Motor neuron (in vitro differentiated cells): ENCODE results near the gene RNPEPL1. TPM values are rescaled to one million over a fixed set of nuclear protein-coding genes. Genes with fewer than 3 reads are reported as not detected.

Source experiments
- ATAC-seq, 8 experiments: fragments of 200-7000 bp; cut with Tn5 transposase; replicated peaks in 6 of 8; 2 replicates each; pipeline ENCODE4 v1.8.0; 2021; ENCODE audit warnings: mild to moderate bottlenecking in 8 of 8, moderate library complexity in 8 of 8
- H3K27ac ChIP-seq, 2 donors: fragments of 250-450 bp; sonication (Bioruptor Pico); 2 replicates each; pipeline ENCODE4 v1.9.0; 2021; ENCODE audit warnings: antibody characterized with exemption in 2 of 2, mild to moderate bottlenecking in 2 of 2, moderate library complexity in 1 of 2
- H3K4me1 ChIP-seq, 2 donors: fragments of 250-450 bp; sonication (Bioruptor Pico); replicated peaks in 1 of 2; 2 replicates each; pipeline ENCODE4 v1.6.1; 2021; ENCODE audit warnings: antibody characterized with exemption in 2 of 2, mild to moderate bottlenecking in 2 of 2, moderate library complexity in 1 of 2
- H3K4me3 ChIP-seq, 5 donors: fragments of 250-450 bp; sonication (Bioruptor Pico); 2 replicates each; pipeline ENCODE4 v1.9.0; 2021; ENCODE audit warnings: antibody characterized with exemption in 5 of 5, mild to moderate bottlenecking in 5 of 5, moderate library complexity in 4 of 5
- WGBS, 10 experiments: fragments of 450-650 bp; shearing (Covaris generic); methylation state at CpG; one replicate each; pipeline ENCODE4 v1.0.0; 2022; 5-methylcytosine and 5-hydroxymethylcytosine counted together
- in situ Hi-C, 9 experiments: fragments of 400-800 bp; cut with MboI; loops; one replicate each; pipeline ENCODE4 v1.15.0; 2021; ENCODE audit warnings: low sequenced_read_pairs in 9 of 9, low pct_unique_long_range_greater_than_20kb in 2 of 9; ENCODE audit not compliant: unreplicated experiment in 9 of 9
- total RNA-seq, 8 experiments: library from RNA; unstranded; fragments of 300-600 nt; gene quantifications; 2 replicates each; pipeline versions ENCODE4 v1.2.3 to v1.2.4, GENCODE V29; 2022

The RNPEPL1 gene
- total RNA-seq, 8 experiments from 2014 or later: 3.4 to 32.6 (median 6.5) TPM

- in situ Hi-C loops: no loop called here
- WGBS, 10 experiments: 33 to 100% (median 66%) methylated on average over 1 to 3 of the region's 4 CpGs; no CpG with 5 or more reads in 3 of the 10 experiments
These were observed 20.4 kb downstream of the RNPEPL1 start for GRCh38 chr2:240588669-240589068.

GRCh38 chr2:240589375-240589774, 21.1 kb downstream of the RNPEPL1 start:
- H3K4me1 ChIP-seq: peaks cover 17 to 18% of the 10 kb centered on the region in 2 donors
- in situ Hi-C loops: no loop called here
- ATAC-seq: no peak
- no peak overlapping the region for H3K4me3 ChIP-seq
- 30 to 95% (median 63%) methylated on average over 2 to 7 of the region's 14 CpGs; no CpG with 5 or more reads in 7 of the 10 experiments for WGBS, 10 experiments
- H3K27ac ChIP-seq: no peak overlapping the region

More at GRCh38 chr2:240588669-240589068, 20.4 kb downstream of the RNPEPL1 start:
- ATAC-seq: no peak
- no peak overlapping the region for H3K4me3 ChIP-seq
- no peak overlapping the region for H3K27ac ChIP-seq
- peaks cover 17 to 18% of the 10 kb centered on the region in 2 donors for H3K4me1 ChIP-seq

- H3K4me3 ChIP-seq: no peak overlapping the region
- in situ Hi-C loops: no loop called here
- 78 to 100% (median 94%) methylated on average over 1 to 9 of the region's 16 CpGs for WGBS, 10 experiments
- no peak overlapping the region for H3K27ac ChIP-seq
- ATAC-seq: no peak
- peaks cover 11 to 16% of the 10 kb centered on the region in 2 donors for H3K4me1 ChIP-seq
These were observed 21.7 kb downstream of the RNPEPL1 start for GRCh38 chr2:240589850-240590525.

GRCh38 chr2:240590681-240591111, 22.4 kb downstream of the RNPEPL1 start:
- in situ Hi-C loops: no loop called here
- no peak overlapping the region for H3K27ac ChIP-seq
- ATAC-seq: no peak
- H3K4me3 ChIP-seq: no peak overlapping the region
- H3K4me1 ChIP-seq: peaks cover 8 to 11% of the 10 kb centered on the region in 2 donors
- WGBS, 10 experiments: 80 to 100% (median 97%) methylated on average over 1 to 8 of the region's 21 CpGs; no CpG with 5 or more reads in 4 of the 10 experiments

GRCh38 chr2:240591226-240591625, 22.9 kb downstream of the RNPEPL1 start:
- ATAC-seq: no peak
- 33 to 100% (median 80%) methylated on average over 1 to 4 of the region's 6 CpGs; no CpG with 5 or more reads in 3 of the 10 experiments for WGBS, 10 experiments
- Histone ChIP-seq H3K4me3 (no peak overlapping the region), H3K27ac (no peak overlapping the region), H3K4me1 (peaks cover 8 to 11% of the 10 kb centered on the region in 2 donors)
- in situ Hi-C loops: no loop called here

GRCh38 chr2:240591784-240592183, 23.5 kb downstream of the RNPEPL1 start:
- H3K27ac ChIP-seq: no peak overlapping the region
- WGBS, 10 experiments: 73 to 100% (median 98%) methylated on average over 1 to 5 of the region's 13 CpGs; no CpG with 5 or more reads in 4 of the 10 experiments
- no peak overlapping the region for H3K4me3 ChIP-seq
- ATAC-seq: no peak
- in situ Hi-C loops: no loop called here
- H3K4me1 ChIP-seq: peaks cover 8 to 11% of the 10 kb centered on the region in 2 donors

GRCh38 chr2:240593026-240593702, 24.9 kb downstream of the RNPEPL1 start:
- Histone ChIP-seq H3K4me3 (no peak overlapping the region), H3K4me1 (peaks cover 2 to 4% of the 10 kb centered on the region in 2 donors), H3K27ac (no peak overlapping the region)
- in situ Hi-C loops: no loop called here
- ATAC-seq: no peak
- 80 to 96% (median 90%) methylated on average over 1 to 12 of the region's 20 CpGs; no CpG with 5 or more reads in 5 of the 10 experiments for whole genome bisulfite sequencing, 10 experiments

- H3K4me1 ChIP-seq: no peaks in the 10 kb centered on the region
- no peak overlapping the region for H3K27ac ChIP-seq
- ATAC-seq: no peak
- WGBS, 10 experiments: 80 to 100% (median 90%) methylated on average over 1 of the region's 19 CpGs; no CpG with 5 or more reads in 6 of the 10 experiments
- H3K4me3 ChIP-seq: no peak overlapping the region
- in situ Hi-C loops: no loop called here
These were observed 25.6 kb downstream of the RNPEPL1 start for GRCh38 chr2:240593703-240594451.

GRCh38 chr2:240594511-240595380, 26.5 kb downstream of the RNPEPL1 start:
- WGBS, 10 experiments: 89 to 100% (median 100%) methylated on average over 1 to 9 of the region's 34 CpGs; no CpG with 5 or more reads in 7 of the 10 experiments
- H3K4me3 ChIP-seq: no peak overlapping the region
- H3K27ac ChIP-seq: no peak overlapping the region
- in situ Hi-C loops: no loop called here
- no peaks in the 10 kb centered on the region for H3K4me1 ChIP-seq
- peak in 2 of 8 experiments; percentile 5 to 6 for ATAC-seq

- peak; percentile 4 to 73 (median 47) for ATAC-seq
- in situ Hi-C loops: no loop called here
These were observed 27.2 kb downstream of the RNPEPL1 start for GRCh38 chr2:240595381-240596079.

GRCh38 chr2:240596080-240596460, 27.8 kb downstream of the RNPEPL1 start:
- Histone ChIP-seq H3K27ac (no peak overlapping the region), H3K4me3 (no peak overlapping the region), H3K4me1 (no peaks in the 10 kb centered on the region)
- WGBS, 10 experiments: 60 to 94% (median 88%) methylated on average over 1 to 13 of the region's 17 CpGs; no CpG with 5 or more reads in 4 of the 10 experiments
- no peak for ATAC-seq
- in situ Hi-C loops: no loop called here

More at GRCh38 chr2:240595381-240596079, 27.2 kb downstream of the RNPEPL1 start:
- no peak overlapping the region for H3K4me3 ChIP-seq
- 40 to 100% (median 54%) methylated on average over 2 to 6 of the region's 18 CpGs; no CpG with 5 or more reads in 6 of the 10 experiments for WGBS, 10 experiments
- no peaks in the 10 kb centered on the region for H3K4me1 ChIP-seq
- no peak overlapping the region for H3K27ac ChIP-seq

- H3K27ac ChIP-seq: no peak overlapping the region
- H3K4me3 ChIP-seq: no peak overlapping the region
- WGBS, 10 experiments: 100% methylated on average over 2 of the region's 23 CpGs; no CpG with 5 or more reads in 8 of the 10 experiments
- H3K4me1 ChIP-seq: no peaks in the 10 kb centered on the region
- no peak for ATAC-seq
- in situ Hi-C loops: no loop called here
These were observed 28.2 kb downstream of the RNPEPL1 start for GRCh38 chr2:240596491-240596931.
